ENCODE data around the gene STK25. TPM values are rescaled to one million over a fixed set of nuclear protein-coding genes. Genes with fewer than 3 reads are reported as not detected.
"Not testable (repeated sequence)": the region's sequence is repeated elsewhere in the genome, so short reads cannot be mapped to it uniquely, and the experiment has no call there.

Gene STK25
- total RNA-seq, 2 experiments from 2014 or later: 133 to 135 TPM

DNA sequence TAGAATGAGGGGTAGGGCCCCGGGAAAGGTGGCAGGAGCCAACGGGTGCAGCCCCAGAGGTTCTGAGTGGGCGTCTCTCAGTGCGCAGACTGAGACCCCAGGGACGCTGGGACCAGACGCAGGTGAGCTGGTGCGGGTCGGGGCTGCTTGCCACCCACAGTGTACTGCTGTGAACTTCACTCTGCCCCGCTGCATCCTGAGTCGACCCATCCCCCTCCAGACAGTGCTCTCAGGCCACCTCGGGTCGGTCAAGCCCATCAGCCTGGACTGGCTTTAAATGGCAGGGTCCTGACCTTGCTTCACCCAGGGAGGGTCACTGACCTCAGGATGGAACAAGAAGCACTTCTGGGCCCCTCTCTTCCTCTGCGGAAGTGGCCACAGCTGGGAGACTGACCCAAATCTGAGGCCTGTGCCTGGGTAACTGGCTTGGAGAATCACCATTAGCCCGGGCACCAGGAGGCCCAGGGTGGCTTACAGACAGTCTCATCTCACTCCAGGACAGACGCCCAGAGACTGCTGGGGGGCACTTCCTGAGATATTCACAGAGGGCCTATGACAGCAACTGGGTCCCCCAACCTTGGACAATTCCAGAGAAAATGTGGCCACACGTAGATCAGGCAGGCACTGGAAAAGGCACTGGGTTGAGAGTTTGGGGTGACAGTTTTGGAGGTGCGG lies 26.5 kb upstream of the STK25 start:
- Mint-ChIP-seq H3K36me3 (ENCODE audit: low read depth) (no peaks in the 10 kb centered on the region), H3K27me3 (no peaks in the 10 kb centered on the region), H3K4me1 (no peaks in the 10 kb centered on the region), H3K9me3 (no peaks in the 10 kb centered on the region), H3K27ac (no peak overlapping the region), H3K4me3 (no peak overlapping the region)
- no peak for DNase-seq
- ChIA-PET POLR2A (no interaction called here), CTCF (interaction anchor here (0.6 kb wide), 1 partner anchor 19 kb away, joined by 3 read pairs; no protein-coding TSS in a partner anchor)

DNA sequence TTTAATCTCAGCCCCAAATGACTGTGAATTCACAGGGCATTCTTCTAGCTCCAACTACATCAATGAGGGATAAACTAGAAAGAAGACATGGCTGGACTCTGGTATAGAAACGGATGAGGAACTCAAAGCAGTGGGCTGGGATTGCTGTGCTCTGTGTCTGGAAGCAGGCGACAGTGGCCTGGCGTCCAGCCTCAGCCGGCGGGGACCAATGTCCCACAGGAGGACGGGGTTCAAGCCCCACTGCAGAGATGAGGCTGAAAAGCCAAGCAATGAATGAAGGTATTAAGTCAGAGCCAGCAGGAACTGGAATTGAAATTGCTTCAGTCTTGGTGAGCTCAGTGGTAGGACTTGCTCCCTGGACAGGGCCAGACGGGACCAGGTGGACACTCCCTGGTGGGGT lies 25.9 kb upstream of the STK25 start:
- DNase-seq: no peak
- Mint-ChIP-seq H3K9me3 (no peaks in the 10 kb centered on the region), H3K36me3 (ENCODE audit: low read depth) (no peaks in the 10 kb centered on the region), H3K4me1 (no peaks in the 10 kb centered on the region), H3K27me3 (no peaks in the 10 kb centered on the region), H3K27ac (no peak overlapping the region), H3K4me3 (no peak overlapping the region)
- CTCF ChIA-PET: interaction anchor here (0.6 kb wide), 1 partner anchor 18 kb away, joined by 3 read pairs; no protein-coding TSS in a partner anchor
- POLR2A ChIA-PET: no interaction called here

- H3K9me3 Mint-ChIP-seq: no peaks in the 10 kb centered on the region
- CTCF ChIA-PET: no interaction called here
- peak overlapping the region; percentile 64 for H3K27ac Mint-ChIP-seq
- H3K4me1 Mint-ChIP-seq: no peaks in the 10 kb centered on the region
- no peaks in the 10 kb centered on the region for H3K27me3 Mint-ChIP-seq
- no peak overlapping the region for H3K4me3 Mint-ChIP-seq
- POLR2A ChIA-PET: no interaction called here
- no peak for DNase-seq
- no peaks in the 10 kb centered on the region for H3K36me3 Mint-ChIP-seq (ENCODE audit: low read depth)
Observed at GRCh38 chr2:241532733-241533601, 24.6 kb upstream of the STK25 start.

DNA sequence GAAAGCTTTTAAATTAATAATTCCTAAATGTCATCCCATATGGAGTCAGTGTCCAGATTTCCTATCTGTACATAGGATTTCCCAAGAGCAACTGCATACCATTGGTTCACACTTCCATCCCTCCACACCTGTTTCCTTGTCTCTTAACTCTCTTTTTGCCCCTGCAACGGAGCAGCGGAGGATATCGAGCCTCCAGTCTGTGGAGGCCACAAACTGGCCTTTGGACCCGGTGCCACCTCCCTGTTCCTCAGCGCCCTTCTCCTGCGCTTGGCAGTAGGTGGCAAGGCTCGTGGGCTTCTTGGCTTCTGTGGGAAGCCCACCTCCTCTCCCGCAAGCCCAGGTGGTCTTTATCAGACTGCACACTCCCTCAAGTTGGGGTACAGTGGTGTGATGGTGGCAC lies 23.8 kb upstream of the STK25 start:
- ChIA-PET POLR2A (no interaction called here), CTCF (no interaction called here)
- DNase-seq: no peak
- no peak overlapping the region for H3K4me3 Mint-ChIP-seq
- H3K36me3 Mint-ChIP-seq (ENCODE audit: low read depth): no peaks in the 10 kb centered on the region
- H3K9me3 Mint-ChIP-seq: no peaks in the 10 kb centered on the region
- H3K4me1 Mint-ChIP-seq: no peaks in the 10 kb centered on the region
- H3K27ac Mint-ChIP-seq: no peak overlapping the region
- no peaks in the 10 kb centered on the region for H3K27me3 Mint-ChIP-seq

DNA sequence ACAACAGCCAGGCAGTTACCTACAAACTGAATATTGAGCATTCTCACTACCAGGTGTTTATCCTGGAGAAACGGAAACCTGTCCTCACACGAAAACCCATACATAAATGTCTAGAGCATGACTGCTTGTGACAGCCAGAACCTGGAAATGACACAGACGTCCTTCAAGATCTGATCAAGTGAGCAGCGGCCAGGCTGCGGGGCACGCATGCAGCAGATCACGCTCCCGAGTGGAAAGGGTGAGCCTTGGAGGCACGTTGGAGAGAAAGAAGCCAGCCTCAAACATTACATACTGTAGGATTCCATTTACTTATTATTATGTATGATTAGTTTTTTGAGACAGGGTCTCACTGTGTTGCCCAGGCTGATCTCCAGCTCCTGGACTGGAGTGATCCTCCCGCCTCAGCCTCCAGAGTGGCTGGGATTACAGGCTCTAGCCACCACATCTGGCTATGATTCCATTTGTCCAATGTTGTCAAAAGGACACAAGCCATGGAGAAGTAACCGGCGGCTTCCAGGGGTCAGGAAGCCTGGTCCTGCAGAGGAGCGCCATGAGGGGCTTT lies 22.9 kb upstream of the STK25 start:
- no peak for DNase-seq
- no peaks in the 10 kb centered on the region for H3K4me1 Mint-ChIP-seq
- POLR2A ChIA-PET: no interaction called here
- H3K4me3 Mint-ChIP-seq: no peak overlapping the region
- CTCF ChIA-PET: no interaction called here
- H3K27ac Mint-ChIP-seq: no peak overlapping the region
- no peaks in the 10 kb centered on the region for H3K9me3 Mint-ChIP-seq
- no peaks in the 10 kb centered on the region for H3K27me3 Mint-ChIP-seq
- no peaks in the 10 kb centered on the region for H3K36me3 Mint-ChIP-seq (ENCODE audit: low read depth)

- H3K4me3 Mint-ChIP-seq: no peak overlapping the region
- DNase-seq: no peak
- ChIA-PET POLR2A (no interaction called here), CTCF (interaction anchor here (0.6 kb wide), 1 partner anchor 17 kb away, joined by 3 read pairs; no protein-coding TSS in a partner anchor)
- no peaks in the 10 kb centered on the region for H3K27me3 Mint-ChIP-seq
- H3K4me1 Mint-ChIP-seq: no peaks in the 10 kb centered on the region
- no peaks in the 10 kb centered on the region for H3K9me3 Mint-ChIP-seq
- no peaks in the 10 kb centered on the region for H3K36me3 Mint-ChIP-seq (ENCODE audit: low read depth)
- H3K27ac Mint-ChIP-seq: no peak overlapping the region
Observed at GRCh38 chr2:241530571-241530970, 22.2 kb upstream of the STK25 start.

DNA sequence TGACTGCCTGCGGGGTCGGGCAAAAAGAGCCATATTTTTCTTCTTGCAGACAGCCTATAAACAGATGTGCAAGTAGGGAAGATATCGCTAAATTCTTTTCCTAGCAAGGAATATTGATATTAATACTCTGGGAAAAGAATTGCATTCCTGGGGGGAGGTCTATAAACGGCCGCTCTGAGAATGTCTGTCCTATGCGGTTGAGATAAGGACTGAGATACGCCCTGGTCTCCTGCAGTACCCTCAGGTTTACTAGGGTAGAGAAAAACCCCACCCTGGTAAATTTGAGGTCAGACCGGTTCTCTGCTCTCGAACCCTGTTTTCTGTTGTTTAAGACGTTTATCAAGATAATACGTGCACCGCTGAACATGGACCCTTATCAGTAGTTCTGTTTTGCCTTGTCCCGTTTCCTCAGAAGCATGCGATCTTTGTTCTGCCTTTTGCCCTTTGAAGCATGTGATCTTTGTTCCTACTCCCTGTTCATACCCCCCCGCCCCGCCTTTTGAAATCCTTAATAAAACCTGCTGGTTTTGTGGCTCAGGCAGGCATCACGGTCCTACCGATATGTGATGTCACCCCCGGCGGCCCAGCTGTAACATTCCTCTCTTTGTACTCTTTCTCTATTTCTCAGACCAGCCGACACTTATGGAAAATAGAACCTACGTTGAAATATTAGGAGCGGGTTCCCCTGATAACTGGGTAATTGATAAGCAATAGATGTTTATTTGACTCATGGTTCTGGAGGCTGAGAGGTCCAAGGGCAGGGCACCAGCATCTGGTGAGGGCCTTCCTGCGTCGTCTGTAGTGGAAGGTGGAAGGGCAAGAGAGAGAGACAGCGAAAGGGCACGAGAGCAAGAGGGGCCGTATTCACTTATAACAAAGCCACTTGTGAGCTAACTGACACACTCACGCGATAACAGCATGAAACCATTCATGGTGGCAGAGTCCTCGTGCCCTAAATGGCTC lies 17.7 kb upstream of the STK25 start:
- H3K27me3 Mint-ChIP-seq; H3K4me1 Mint-ChIP-seq; POLR2A ChIA-PET; H3K4me3 Mint-ChIP-seq; DNase-seq; H3K27ac Mint-ChIP-seq; H3K9me3 Mint-ChIP-seq; H3K36me3 Mint-ChIP-seq (ENCODE audit: low read depth): not testable (repeated sequence)
- CTCF ChIA-PET: interaction anchor here (0.8 kb wide), 1 partner anchor 10 kb away, joined by 3 read pairs; no protein-coding TSS in a partner anchor

DNA sequence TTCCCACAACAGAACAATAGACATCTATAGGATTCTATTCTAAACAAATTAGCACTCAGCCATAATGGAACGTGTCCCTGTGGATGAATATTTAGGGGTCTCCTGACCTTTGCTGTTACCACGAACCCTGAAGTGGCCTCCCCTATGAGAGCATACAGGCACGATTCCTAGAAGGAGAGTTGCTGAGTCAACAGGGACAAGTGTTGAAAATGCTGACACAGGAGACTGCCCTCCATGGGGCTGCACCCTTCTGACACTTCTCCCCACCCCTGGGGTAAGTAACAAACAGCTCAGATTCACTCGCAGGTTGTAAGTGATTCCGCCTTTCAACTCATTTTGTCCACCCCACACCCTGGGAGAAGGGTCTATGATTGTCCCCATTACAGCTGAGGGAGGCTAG lies 14.1 kb upstream of the STK25 start:
- peaks cover 5% of the 10 kb centered on the region for H3K27me3 Mint-ChIP-seq
- ChIA-PET CTCF (no interaction called here), POLR2A (no interaction called here)
- DNase-seq: no peak
- no peak overlapping the region for H3K4me3 Mint-ChIP-seq
- H3K4me1 Mint-ChIP-seq: peaks cover 6% of the 10 kb centered on the region
- H3K36me3 Mint-ChIP-seq (ENCODE audit: low read depth): no peaks in the 10 kb centered on the region
- H3K9me3 Mint-ChIP-seq: peaks cover 1% of the 10 kb centered on the region
- H3K27ac Mint-ChIP-seq: peak overlapping the region; percentile 41

- peaks cover 4% of the 10 kb centered on the region for H3K36me3 Mint-ChIP-seq (ENCODE audit: low read depth)
Observed at GRCh38 chr2:241519669-241520068, 11.3 kb upstream of the STK25 start.

DNA sequence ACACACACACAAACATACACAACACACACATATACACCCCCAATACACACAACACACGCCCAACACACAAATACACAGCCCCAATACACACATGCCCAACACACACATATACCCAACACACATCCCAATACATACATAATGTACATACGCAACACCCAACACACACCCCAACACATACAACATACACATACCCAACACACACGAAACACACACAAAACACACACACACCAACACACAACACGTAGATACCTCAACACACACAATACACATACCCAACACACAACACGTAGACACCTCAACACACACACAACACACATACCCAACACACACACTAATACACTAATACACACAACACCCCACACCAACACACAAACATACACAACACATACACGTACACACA lies 8.9 kb upstream of the STK25 start:
- H3K27me3 Mint-ChIP-seq: peaks cover 5% of the 10 kb centered on the region
- DNase-seq: no peak
- ChIA-PET CTCF (no interaction called here), POLR2A (no interaction called here)
- H3K36me3 Mint-ChIP-seq (ENCODE audit: low read depth): peaks cover 4% of the 10 kb centered on the region
- H3K27ac Mint-ChIP-seq: no peak overlapping the region
- peaks cover 30% of the 10 kb centered on the region for H3K4me1 Mint-ChIP-seq
- H3K4me3 Mint-ChIP-seq: no peak overlapping the region
- H3K9me3 Mint-ChIP-seq: peaks cover 7% of the 10 kb centered on the region

More at GRCh38 chr2:241519669-241520068, 11.3 kb upstream of the STK25 start:
- ChIA-PET CTCF (interaction anchor here (1.0 kb wide), 1 partner anchor 16 kb away, joined by 3 read pairs; no protein-coding TSS in a partner anchor), POLR2A (no interaction called here)
- Mint-ChIP-seq H3K4me1 (peaks cover 29% of the 10 kb centered on the region), H3K27ac (no peak overlapping the region), H3K4me3 (no peak overlapping the region), H3K27me3 (peaks cover 3% of the 10 kb centered on the region), H3K9me3 (peaks cover 7% of the 10 kb centered on the region)
- DNase-seq: no peak

GRCh38 chr2:241516520-241516965 lies 8.2 kb upstream of the STK25 start:
- Mint-ChIP-seq H3K4me3 (no peak overlapping the region), H3K27ac (peak overlapping the region; percentile 86), H3K27me3 (peaks cover 9% of the 10 kb centered on the region), H3K9me3 (peaks cover 7% of the 10 kb centered on the region), H3K36me3 (ENCODE audit: low read depth) (peaks cover 4% of the 10 kb centered on the region), H3K4me1 (peaks cover 30% of the 10 kb centered on the region)
- DNase-seq: no peak
- ChIA-PET CTCF (interaction anchor here (0.6 to 1.1 kb wide), 4 partner anchors 11 to 53 kb away, joined by 3 to 4 read pairs (median 4); no protein-coding TSS in a partner anchor), POLR2A (no interaction called here)

DNA sequence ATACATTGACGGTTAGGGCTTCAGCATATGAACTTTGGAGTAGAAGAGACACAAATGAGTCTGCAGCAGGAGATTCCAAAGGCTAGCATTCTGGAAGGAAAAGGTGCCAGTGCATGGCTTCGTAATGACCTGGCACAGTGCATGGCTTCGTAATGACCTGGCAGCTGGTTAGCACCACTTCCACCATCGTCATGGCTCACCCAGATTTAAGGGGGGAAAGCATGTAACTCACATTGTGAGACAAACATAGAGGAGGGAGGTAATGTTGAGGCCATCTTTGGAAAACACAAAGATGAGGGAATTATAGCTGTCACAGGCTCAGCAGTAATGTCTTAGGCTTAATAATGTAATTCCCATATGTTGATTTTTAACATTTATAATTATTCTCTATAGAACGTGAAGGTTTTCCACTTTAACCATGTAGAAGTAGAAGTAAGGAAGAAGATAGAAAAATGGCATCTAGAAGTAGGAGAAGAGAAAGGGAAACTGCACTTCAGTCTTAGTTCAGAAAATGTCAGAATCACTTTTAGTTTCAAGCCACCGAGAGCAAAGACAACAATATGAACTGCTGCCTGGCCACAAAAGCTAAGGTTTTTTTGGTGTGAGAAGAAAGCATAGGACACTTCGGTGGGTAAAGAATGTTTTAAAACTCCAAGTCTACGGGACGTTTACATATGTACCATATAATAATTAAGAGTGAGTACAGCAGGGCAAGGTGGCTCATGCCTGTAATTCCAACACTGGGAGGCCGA lies 6.8 kb upstream of the STK25 start:
- ChIA-PET CTCF (interaction anchor here (1.1 to 1.3 kb wide), 3 partner anchors 13 to 81 kb away, joined by 3 to 4 read pairs (median 3); no protein-coding TSS in a partner anchor), POLR2A (no interaction called here)
- Mint-ChIP-seq H3K4me1 (peaks cover 27% of the 10 kb centered on the region), H3K36me3 (ENCODE audit: low read depth) (peaks cover 4% of the 10 kb centered on the region), H3K27me3 (peaks cover 11% of the 10 kb centered on the region), H3K9me3 (peaks cover 7% of the 10 kb centered on the region), H3K4me3 (no peak overlapping the region), H3K27ac (peak overlapping the region; percentile 86)
- no peak for DNase-seq
